IMR-90 (cell line): ENCODE data around the gene GNB5. TPM values are rescaled to one million over a fixed set of nuclear protein-coding genes. Genes with fewer than 3 reads are reported as not detected.

Source experiments
- ATAC-seq: fragments of 200-7000 bp; cut with Tn5 transposase; 2 replicates; pipeline ENCODE4 v1.9.1; 2020; ENCODE audit warnings: low read depth, mild to moderate bottlenecking, moderate library complexity
- BruUV-seq: library from RNA; stranded (reverse); fragments of 400-500 nt; replicated peaks from 2 replicates; lab custom pipeline; 2021; lab: Mats Ljungman, UMichigan
- CTCF ChIA-PET: fragments of 300-600 bp; formaldehyde crosslinking; extraction: SDS; loops from one replicate; lab custom pipeline; 2021; ENCODE audit warnings: antibody characterized with exemption; lab: Yijun Ruan, JAX
- POLR2A ChIA-PET: fragments of 300-600 bp; sonication (Branson Sonifier 250); formaldehyde crosslinking; loops from one replicate; lab custom pipeline; 2022; ENCODE audit warnings: antibody characterized with exemption; ENCODE audit not compliant: unreplicated experiment; lab: Charles Lee
- DNase-seq: peaks from one replicate; pipeline ENCODE4 v3.0.0; 2013
- H2AFZ ChIP-seq: replicated peaks from 2 replicates; pipeline ENCODE3; 2013; ENCODE audit warnings: low read length, mild to moderate bottlenecking; ENCODE audit not compliant: poor library complexity
- H2AK5ac ChIP-seq: 2 replicates; pipeline ENCODE4 v1.6.1; 2013; ENCODE audit warnings: low read depth, low read length, inconsistent platforms
- H2AK9ac ChIP-seq: replicated peaks from 2 replicates; pipeline ENCODE3; 2013; ENCODE audit warnings: mild to moderate bottlenecking, low read depth, low read length, moderate library complexity; ENCODE audit not compliant: poor library complexity
- H2BK120ac ChIP-seq: 2 replicates; pipeline ENCODE4 v1.6.1; 2013; ENCODE audit warnings: low read depth, low read length, inconsistent platforms
- H2BK15ac ChIP-seq: 3 replicates; pipeline ENCODE4 v1.6.1; 2013; ENCODE audit warnings: low read depth, low read length, inconsistent platforms
- H2BK20ac ChIP-seq: 2 replicates; pipeline ENCODE4 v1.6.1; 2013; ENCODE audit warnings: low read depth, mild to moderate bottlenecking, inconsistent platforms, low read length, moderate library complexity
- H2BK5ac ChIP-seq: 2 replicates; pipeline ENCODE4 v1.6.1; 2013; ENCODE audit warnings: mild to moderate bottlenecking, low read depth, low read length, inconsistent platforms; ENCODE audit not compliant: poor library complexity, severe bottlenecking
- H3K14ac ChIP-seq: replicated peaks from 2 replicates; pipeline ENCODE4 v1.6.1; 2013; ENCODE audit warnings: low read depth, low read length, inconsistent platforms
- H3K18ac ChIP-seq: 2 replicates; pipeline ENCODE4 v1.6.1; 2013; ENCODE audit warnings: low read depth, low read length, control low read depth
- H3K23ac ChIP-seq: 2 replicates; pipeline ENCODE4 v1.6.1; 2013; ENCODE audit warnings: low read depth, low read length, inconsistent platforms
- H3K27ac ChIP-seq: 2 replicates; pipeline ENCODE4 v1.5.1; 2013; ENCODE audit warnings: mild to moderate bottlenecking, control low read depth, low read length; ENCODE audit not compliant: insufficient read depth
- H3K27me3 ChIP-seq: 2 replicates; pipeline ENCODE4 v1.6.1; 2013; ENCODE audit warnings: low read length; ENCODE audit not compliant: control insufficient read depth, insufficient read depth
- H3K36me3 ChIP-seq: 2 replicates; pipeline ENCODE4 v1.6.1; 2013; ENCODE audit warnings: low read length, mixed read lengths; ENCODE audit not compliant: control insufficient read depth, insufficient read depth
- H3K4ac ChIP-seq: 2 replicates; pipeline ENCODE4 v1.6.1; 2013; ENCODE audit warnings: low read depth, low read length, inconsistent platforms
- H3K4me1 ChIP-seq: 2 replicates; pipeline ENCODE4 v1.6.1; 2013; ENCODE audit warnings: low read length, mixed read lengths; ENCODE audit not compliant: control insufficient read depth, insufficient read depth
- H3K4me2 ChIP-seq: 2 replicates; pipeline ENCODE4 v1.6.1; 2013; ENCODE audit warnings: low read depth, mild to moderate bottlenecking, control low read depth, low read length, moderate library complexity
- H3K4me3 ChIP-seq: 2 replicates; pipeline ENCODE4 v1.5.1; 2013; ENCODE audit warnings: low read depth, mild to moderate bottlenecking, control low read depth, low read length, moderate library complexity; ENCODE audit not compliant: insufficient read depth
- H3K56ac ChIP-seq: 2 replicates; pipeline ENCODE4 v1.6.1; 2013; ENCODE audit warnings: low read length, inconsistent platforms; ENCODE audit not compliant: insufficient read depth; ENCODE audit errors: extremely low read depth
- H3K79me1 ChIP-seq, 2 experiments: 2 replicates each; pipeline ENCODE4 v1.6.1; 2013; ENCODE audit warnings: low read length in 2 of 2, inconsistent platforms in 1 of 2, low read depth in 1 of 2
- H3K9ac ChIP-seq: 2 replicates; pipeline ENCODE4 v1.6.1; 2013; ENCODE audit warnings: low read depth, low read length, control low read depth
- H3K9me1 ChIP-seq: 2 replicates; pipeline ENCODE4 v1.6.1; 2013; ENCODE audit warnings: low read length, inconsistent platforms; ENCODE audit not compliant: insufficient read depth
- H3K9me3 ChIP-seq: 2 replicates; pipeline ENCODE4 v1.6.1; 2013; ENCODE audit warnings: low read length; ENCODE audit not compliant: control insufficient read depth, insufficient read depth
- H4K20me1 ChIP-seq: 2 replicates; pipeline ENCODE4 v1.6.1; 2013; ENCODE audit warnings: low read length, inconsistent platforms; ENCODE audit not compliant: insufficient read depth
- H4K5ac ChIP-seq: 2 replicates; pipeline ENCODE4 v1.6.1; 2013; ENCODE audit warnings: mild to moderate bottlenecking, low read depth, low read length, control low read depth
- H4K8ac ChIP-seq, 2 experiments: 2 replicates each; pipeline ENCODE4 v1.6.1; 2013; ENCODE audit warnings: low read depth in 2 of 2, low read length in 2 of 2, control low read depth in 1 of 2, inconsistent platforms in 1 of 2
- H4K91ac ChIP-seq: 2 replicates; pipeline ENCODE4 v1.6.1; 2013; ENCODE audit warnings: low read depth, low read length, inconsistent platforms; ENCODE audit not compliant: insufficient read depth
- MXI1 ChIP-seq: IDR thresholded peaks from 2 replicates; pipeline ENCODE4 v1.6.1; 2012; ENCODE audit warnings: low read depth, mild to moderate bottlenecking, low read length, moderate library complexity, borderline replicate concordance
- POLR2A ChIP-seq: IDR thresholded peaks from 2 replicates; pipeline ENCODE4 v1.6.1; 2012; ENCODE audit warnings: mild to moderate bottlenecking, low read depth, low read length
- SMC3 ChIP-seq: fragments of 150-350 bp; IDR thresholded peaks from 2 replicates; pipeline ENCODE4 v1.6.1; 2016; ENCODE audit warnings: low read depth, mild to moderate bottlenecking, antibody characterized with exemption, low read length, moderate library complexity
- WGBS, 2 experiments: methylation state at CpG; one replicate each; pipeline versions ENCODE4 v1.1.5 to v1.1.7; 2013; ENCODE audit warnings: missing lambda C conversion rate in 2 of 2; ENCODE audit not compliant: insufficient read length in 1 of 2; ENCODE audit errors: extremely low coverage in 2 of 2; 5-methylcytosine and 5-hydroxymethylcytosine counted together
- dilution Hi-C: fragments of 300-500 bp; cut with HindIII; formaldehyde crosslinking; loops from one replicate; pipeline ENCODE4 v1.14.3; 2018; ENCODE audit warnings: low sequenced_read_pairs; ENCODE audit not compliant: unreplicated experiment
- in situ Hi-C: fragments of 300-500 bp; cut with MboI; formaldehyde crosslinking; loops from 3 replicates; pipeline ENCODE4 v1.14.3; 2019; ENCODE audit warnings: low sequenced_read_pairs, inconsistent platforms, mixed read lengths
- intact Hi-C: fragments of 100-400 bp; cut with micrococcal nuclease; formaldehyde crosslinking; loops from 2 replicates; pipeline ENCODE4 v1.10.0; 2022
- polyA plus RNA-seq, 3 experiments: library from polyadenylated mRNA; depleted of rRNA; stranded (reverse); fragments of >200 nt; gene quantifications; 2 replicates each; pipeline ENCODE4 v1.2.3, GENCODE V29; 2012; ENCODE audit warnings: low replicate concordance in 1 of 3
- total RNA-seq: library from RNA; depleted of rRNA; stranded (reverse); fragments of >200 nt; gene quantifications from 2 replicates; pipeline ENCODE4 v1.2.3, GENCODE V29; 2012

Gene GNB5
- total and polyA plus RNA-seq, 2 of the 4 experiments (the other 2 are of a cell fraction) = 27.7 to 33.2 TPM

- ATAC-seq (no peak), DNase-seq (no peak)
- no peak overlapping the region for H3K18ac ChIP-seq
- in situ Hi-C loops (no loop called here), dilution Hi-C loops (no loop called here), intact Hi-C loops (no loop called here)
- no peaks in the 10 kb centered on the region for H3K9me3 ChIP-seq
- peak overlapping the region; percentile 25; the same call in 1 of the 2 replicates for H2AK5ac ChIP-seq
- BruUV-seq = no TSS peak
- peaks cover 21 to 41% of the 10 kb centered on the region in 2 experiments; a peak in 3 of 4 replicates for H3K79me1 ChIP-seq
- no peak overlapping the region for H2AFZ ChIP-seq
- H3K4ac ChIP-seq = peak overlapping the region; percentile 8; the same call in 1 of the 2 replicates
- POLR2A ChIA-PET = no interaction called here
- TF ChIP-seq SMC3 (no peak), MXI1 (no peak), POLR2A (no peak)
- no peak overlapping the region for H3K9ac ChIP-seq
- peak overlapping the region; percentile 58; the same call in 2 of the 3 replicates for H2BK15ac ChIP-seq
- H2BK120ac ChIP-seq = no peak overlapping the region; the same call in 1 of the 2 replicates
- no peak overlapping the region for H3K56ac ChIP-seq
- no peak overlapping the region for H4K91ac ChIP-seq
- H3K36me3 ChIP-seq = peaks cover 5% of the 10 kb centered on the region; the same call in 1 of the 2 replicates
- H2BK20ac ChIP-seq = no peak overlapping the region
- H3K4me2 ChIP-seq = no peak overlapping the region
- peaks cover 20% of the 10 kb centered on the region for H3K4me1 ChIP-seq
- H3K23ac ChIP-seq = no peak overlapping the region
- H3K27me3 ChIP-seq = no peaks in the 10 kb centered on the region
- no peak overlapping the region for H4K5ac ChIP-seq
- H3K4me3 ChIP-seq = no peak overlapping the region
- H3K9me1 ChIP-seq = peaks cover 24% of the 10 kb centered on the region
- H4K8ac ChIP-seq = no peak overlapping the region
- CTCF ChIA-PET = interaction anchor here (0.9 kb wide), 1 partner anchor 188 kb away, joined by 3 read pairs; the partner anchor contains the start of gene LEO1
- no peak overlapping the region for H2AK9ac ChIP-seq
- no CpG with 5 or more reads among the region's 3 CpGs for WGBS, 2 experiments
- H3K14ac ChIP-seq = no peak overlapping the region
- no peaks in the 10 kb centered on the region; the same call in 1 of the 2 replicates for H4K20me1 ChIP-seq
- H2BK5ac ChIP-seq = no peak overlapping the region
- H3K27ac ChIP-seq = no peak overlapping the region
Measured at GRCh38 chr15:52159645-52160044, 31.5 kb downstream of the GNB5 start.
